ENCODE data around the gene PRKAR2B. TPM values are rescaled to one million over a fixed set of nuclear protein-coding genes. Genes with fewer than 3 reads are reported as not detected.
"Not testable (repeated sequence)": the region's sequence is repeated elsewhere in the genome, so short reads cannot be mapped to it uniquely, and the experiment has no call there.

PRKAR2B gene
- total RNA-seq, 1 donor, result 13.5 TPM

DNA sequence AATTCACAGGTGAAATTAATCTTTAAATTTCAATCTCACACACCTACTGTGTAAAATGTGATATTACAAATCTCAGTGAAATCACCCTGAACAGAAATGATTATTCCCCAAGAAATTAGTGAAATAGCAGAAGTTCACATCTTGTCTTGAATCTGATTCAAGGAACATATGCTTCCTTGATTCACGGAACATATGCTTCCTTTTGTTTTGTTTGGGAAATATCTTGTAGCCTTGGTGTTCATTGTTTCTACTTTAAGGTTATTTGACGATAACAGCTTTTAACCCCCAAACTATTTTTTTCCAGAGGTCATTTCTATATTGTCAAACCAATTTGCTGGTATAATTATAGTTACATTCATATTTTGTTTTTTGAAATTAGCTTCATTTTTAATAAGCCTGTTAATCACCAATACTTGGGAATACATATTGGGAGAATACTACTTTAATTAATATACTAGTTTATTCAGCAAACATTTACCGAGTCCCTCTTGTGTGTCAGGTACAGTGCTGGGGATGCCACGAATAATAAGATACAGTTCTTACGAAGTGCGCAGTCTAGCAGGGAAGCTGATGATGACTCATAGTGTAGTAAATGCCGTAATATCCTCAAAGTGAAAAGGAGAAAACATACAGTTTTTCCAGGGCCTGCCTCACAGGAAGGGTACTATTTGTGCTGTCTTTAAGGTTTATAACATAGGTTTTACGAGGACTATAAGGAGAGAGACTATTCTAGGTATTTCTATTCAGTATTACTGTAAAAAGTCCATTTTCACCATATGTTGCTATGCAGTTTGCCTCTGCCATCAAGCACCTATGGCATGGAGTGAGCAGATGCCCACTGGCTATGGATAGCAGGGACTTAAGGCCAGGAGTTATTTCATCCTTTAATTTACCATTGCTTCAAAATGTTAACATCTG is 32.5 kb downstream of the PRKAR2B start:
- DNase-seq (ENCODE audit: low read depth in 2 of 3, low spot score in 2 of 3), result peak in 2 of 3 donors; percentile 18 to 75

DNA sequence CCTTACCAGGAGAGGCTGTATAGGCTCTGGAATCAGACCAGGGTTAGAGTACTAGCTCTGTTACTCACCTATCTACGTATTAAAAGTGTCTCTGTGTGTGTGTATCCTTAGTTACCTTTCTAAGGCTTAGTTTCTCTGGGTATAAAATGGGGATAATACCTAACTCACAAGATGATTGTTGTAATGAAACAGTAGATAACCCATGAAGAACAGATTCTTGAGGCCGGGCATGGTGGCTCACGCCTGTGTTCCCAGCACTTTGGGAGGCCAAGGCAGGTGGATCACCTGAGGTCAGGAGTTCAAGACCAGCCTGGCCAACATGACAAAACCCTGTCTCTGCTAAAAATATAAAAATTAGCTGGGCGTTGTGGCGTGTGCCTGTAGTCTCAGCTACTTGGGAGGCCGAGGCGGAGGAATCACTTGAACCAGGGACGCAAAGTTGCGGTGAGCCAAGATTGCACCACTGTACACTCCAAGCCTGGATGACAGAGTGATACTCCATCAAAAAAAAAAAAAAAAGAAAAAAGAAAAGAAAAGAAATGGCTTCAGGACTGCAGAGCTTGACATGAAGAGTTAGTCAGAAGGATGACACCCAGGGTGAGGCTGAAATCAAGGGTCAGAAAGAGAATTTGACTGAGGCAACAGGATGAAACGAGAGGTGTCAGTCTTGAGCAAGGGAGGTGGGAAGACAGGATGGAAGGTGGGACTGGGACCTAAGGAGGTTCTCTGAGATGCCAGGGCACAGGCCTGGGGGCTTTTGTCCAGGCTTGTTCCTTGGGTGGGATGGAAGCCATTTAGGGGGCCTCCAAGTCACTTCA is 33.4 kb downstream of the PRKAR2B start:
- no peak for DNase-seq (ENCODE audit: low read depth in 2 of 3, low spot score in 2 of 3)

DNA sequence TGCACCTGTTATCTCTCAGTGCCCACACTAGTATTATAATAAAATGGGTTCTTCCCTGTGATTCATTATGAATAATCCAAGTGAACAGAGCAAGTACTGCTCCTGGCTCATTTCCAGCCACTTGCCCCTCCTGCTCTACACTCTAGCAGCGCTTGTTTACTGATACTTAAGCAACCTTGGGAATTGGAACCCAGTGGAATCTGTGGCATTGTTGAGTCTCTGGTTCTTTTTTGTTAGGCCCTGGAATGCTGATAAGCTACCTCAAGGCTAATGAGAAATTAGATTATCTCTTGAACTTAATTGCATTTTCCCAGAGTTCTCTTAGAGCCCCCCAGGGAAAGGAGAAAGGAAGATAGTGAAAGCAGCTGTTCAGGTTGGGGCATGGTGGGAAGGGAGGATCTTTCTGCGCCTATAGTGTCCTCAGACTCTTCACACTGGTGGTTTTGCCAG is 34.0 kb downstream of the PRKAR2B start:
- no peak for DNase-seq (ENCODE audit: low read depth in 2 of 3, low spot score in 2 of 3)

DNA sequence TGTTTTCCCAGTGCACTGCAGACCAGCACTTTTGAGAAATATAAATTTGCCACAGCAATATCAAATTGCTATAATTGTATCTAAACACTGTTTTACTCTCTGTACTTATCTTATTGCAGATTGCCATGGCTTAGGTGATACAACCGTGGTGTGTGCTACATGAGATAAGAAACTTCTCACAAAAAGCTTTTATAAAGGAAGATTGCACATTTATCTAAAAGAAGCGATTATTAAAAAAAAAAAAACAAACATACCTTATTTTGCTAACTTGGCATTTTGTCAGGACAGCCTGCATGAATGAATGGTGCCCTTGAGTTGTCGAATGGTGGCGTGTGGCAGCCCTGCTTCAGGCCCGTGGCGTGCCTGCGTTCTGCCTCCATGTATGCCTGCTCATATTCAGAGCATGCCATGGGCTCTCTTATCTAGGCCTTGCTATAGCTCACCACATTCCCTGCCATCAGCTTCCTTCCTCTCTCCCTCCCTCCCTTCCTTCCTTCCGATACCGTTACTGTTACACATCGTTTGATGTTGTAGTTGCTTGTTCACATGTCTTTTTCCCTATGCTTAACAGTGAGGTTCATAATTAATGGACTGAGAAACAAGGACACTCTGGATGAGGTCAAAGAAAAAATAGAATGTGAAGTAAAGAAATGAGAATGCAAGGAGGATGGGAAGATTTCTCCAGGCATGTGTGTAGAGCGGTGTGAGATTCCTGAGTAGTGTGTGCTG is 34.9 kb downstream of the PRKAR2B start:
- DNase-seq (ENCODE audit: low read depth in 2 of 3, low spot score in 2 of 3), result peak in 1 of 3 donors; percentile 29

DNA sequence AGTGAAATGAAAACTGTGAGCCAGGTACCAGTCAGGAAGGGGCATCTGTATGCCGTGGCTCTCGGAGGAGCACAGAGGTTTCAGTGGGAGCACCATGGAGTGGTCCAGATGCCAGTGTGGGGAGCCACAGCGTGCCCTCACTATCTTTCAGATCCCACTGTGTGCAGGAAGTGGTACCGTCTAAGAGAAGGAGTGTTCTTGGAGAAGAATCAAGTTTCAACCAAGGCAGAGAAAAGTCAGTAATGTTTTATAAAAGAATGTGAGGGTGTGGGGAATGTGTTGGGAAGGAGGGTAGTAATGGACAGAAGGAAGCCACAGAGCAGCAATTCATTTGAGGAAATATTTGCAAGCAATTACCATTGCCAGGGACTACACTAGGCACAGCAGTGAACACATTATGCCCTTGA is 35.6 kb downstream of the PRKAR2B start:
- no peak for DNase-seq (ENCODE audit: low read depth in 2 of 3, low spot score in 2 of 3)

DNA sequence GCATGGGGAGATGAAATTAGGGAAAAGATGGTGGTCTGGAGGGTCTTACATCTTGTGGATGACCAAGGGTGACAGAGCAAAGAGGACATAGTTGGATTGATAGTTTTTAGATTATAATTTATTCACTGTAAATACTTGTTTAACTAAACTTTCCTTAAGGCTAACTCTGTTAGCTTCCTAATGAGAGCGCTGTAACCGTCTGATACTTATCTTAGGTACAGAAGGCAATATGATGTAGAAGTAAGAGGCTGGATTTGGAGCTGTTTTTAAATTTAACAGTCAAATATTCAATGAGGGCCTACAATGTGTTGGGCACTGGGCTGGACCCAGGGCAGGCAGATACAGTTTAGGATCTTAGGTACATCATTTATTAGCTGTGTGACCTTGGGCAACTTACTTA is 36.0 kb downstream of the PRKAR2B start:
- no peak for DNase-seq (ENCODE audit: low read depth in 2 of 3, low spot score in 2 of 3)

DNA sequence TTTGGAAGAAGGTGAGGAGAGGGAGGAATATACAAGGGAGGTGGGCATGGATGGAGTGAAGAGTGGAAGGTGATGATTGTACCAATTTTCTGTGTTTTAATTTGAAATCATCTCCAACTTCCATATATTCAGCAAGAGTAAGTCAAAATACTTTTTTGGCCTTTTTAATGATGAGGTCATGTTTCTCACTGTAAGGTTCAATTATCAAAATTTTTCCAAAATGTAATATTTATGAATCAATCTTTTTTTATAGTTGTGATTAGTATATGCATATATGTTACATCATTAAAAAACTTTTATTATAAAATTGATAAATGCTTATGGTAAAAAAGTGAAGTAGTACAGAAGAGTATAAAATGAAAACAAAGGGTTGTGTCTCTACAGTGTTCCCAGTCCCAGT is 40.7 kb downstream of the PRKAR2B start:
- no peak for DNase-seq (ENCODE audit: low read depth in 2 of 3, low spot score in 2 of 3)

DNA sequence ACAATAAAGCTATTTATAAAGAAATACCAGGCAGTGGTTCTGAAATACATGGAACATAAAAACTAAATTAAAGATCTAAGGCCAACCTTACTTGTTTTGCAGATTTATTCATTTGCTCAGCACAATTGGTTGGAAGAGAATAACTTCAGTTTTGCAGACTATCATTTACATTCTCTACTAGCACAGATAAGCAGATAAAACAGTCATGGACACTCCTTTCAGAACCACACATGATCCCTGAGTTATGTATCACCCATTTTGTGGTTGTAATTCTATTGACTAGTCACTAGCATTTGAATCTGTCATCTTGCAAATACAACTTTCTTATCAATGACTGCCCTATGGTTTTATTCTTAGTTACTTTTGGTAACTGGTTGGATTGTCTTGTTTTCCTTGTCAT is 45.1 kb downstream of the PRKAR2B start:
- no peak for DNase-seq (ENCODE audit: low read depth in 2 of 3, low spot score in 2 of 3)

DNA sequence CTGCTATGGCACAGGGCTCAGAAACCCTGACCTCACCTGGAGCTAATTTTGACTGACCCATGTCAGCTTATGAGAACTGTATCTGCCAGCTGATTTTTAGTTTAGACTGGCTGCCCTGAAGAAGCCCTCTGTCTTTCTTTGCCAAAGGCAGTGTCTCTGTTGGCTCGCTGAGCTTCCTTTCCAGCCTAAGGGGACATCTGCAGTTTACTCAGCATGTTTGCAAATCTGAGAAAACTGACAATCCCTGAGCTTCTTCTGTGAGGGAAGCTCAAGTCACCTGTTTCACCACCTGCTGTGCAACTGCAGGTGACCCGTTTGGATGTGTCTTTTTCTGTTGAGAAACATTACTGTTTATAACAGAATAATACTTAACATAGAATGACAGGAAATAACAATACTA is 46.0 kb downstream of the PRKAR2B start:
- DNase-seq (ENCODE audit: low read depth in 2 of 3, low spot score in 2 of 3), result no peak

DNA sequence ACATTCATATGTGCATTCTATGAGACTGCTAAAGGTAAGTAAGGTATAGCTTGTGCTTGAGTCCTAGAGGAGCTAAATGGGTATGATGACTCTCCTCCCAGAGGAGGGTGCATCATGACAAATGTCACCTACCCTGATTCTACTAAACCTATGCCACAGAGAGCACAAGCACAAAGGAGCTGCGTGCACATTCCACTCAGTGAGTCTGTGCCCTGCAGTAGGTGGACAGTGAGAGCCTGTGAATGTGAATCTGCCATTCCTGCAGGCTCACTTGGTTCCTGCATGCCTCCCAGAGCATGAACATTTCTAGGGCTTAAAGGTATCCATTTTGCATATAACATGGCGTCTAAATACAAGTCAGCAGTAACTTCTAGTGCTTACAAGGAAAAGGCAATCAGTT is 46.8 kb downstream of the PRKAR2B start:
- no peak for DNase-seq (ENCODE audit: low read depth in 2 of 3, low spot score in 2 of 3)

DNA sequence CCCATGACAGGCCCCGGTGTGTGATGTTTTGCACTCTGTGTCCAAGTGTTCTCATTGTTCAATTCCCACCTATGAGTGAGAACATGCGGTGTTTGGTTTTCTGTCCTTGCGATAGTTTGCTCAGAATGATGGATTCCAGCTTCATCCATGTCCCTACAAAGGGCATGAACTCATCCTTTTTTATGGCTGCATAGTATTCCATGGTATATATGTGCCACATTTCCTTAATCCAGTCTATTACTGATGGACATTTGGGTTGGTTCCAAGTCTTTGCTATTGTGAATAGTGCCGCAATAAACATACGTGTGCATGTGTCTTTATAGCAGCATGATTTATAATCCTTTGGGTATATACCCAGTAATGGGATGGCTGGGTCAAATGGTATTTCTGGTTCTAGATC is 49.2 kb downstream of the PRKAR2B start:
- not testable (repeated sequence) for DNase-seq (ENCODE audit: low read depth in 2 of 3, low spot score in 2 of 3)

DNA sequence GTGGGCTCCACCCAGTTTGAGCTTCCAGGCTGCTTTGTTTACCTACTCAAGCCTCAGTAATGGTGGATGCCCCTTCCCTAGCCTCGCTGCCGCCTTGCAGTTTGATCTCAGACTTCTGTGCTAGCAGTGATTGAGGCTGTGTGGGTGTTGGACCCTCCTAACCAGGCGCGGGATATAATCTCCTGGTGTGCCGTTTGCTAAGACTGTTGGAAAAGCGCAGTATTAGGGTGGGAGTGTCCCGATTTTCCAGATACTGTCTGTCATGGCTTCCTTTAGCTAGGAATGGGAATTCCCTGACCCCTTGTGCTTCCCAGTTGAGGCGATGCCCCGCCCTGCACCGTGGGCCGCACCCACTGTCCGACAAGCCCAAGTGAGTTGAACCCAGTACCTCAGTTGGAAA is 54.6 kb downstream of the PRKAR2B start:
- DNase-seq (ENCODE audit: low read depth in 2 of 3, low spot score in 2 of 3), result not testable (repeated sequence)

DNA sequence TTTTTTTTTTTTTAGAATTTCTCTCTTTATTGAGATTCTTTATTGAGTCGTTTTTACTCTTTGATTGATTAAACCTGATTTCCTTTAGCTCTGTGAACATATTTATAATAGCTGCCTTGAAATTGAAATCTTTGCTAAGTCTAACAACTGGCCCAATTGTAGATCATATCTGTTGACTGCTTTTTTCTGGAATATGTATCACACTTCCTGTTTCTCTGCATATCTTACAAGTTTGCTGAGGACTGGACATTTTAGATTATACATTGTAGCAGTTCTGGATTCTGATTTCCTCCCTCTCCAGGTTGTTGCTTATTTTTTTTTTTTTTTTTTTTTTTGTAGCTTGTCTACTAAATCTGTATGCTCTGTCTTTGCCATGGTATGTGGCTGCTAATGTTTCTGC is 56.3 kb downstream of the PRKAR2B start:
- no peak for DNase-seq (ENCODE audit: low read depth in 2 of 3, low spot score in 2 of 3)

DNA sequence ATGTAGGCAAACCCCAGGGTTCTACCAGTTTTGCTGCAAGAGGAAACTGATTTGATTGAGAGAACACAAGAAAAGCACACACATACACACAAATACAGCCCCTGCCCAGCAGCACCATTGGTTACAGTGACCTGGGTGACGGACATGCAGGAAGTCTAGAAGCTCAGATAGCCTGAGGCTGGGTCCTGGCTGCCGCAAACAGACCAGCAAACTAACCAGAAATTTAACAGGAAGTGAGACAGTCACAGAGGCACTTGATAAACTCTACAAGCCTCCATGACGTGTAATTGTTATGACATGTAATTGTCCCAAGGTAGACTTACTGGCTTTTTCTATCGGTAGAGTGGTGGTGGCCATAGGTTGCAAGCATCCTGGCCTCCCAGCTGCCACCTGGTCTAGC is 58.9 kb downstream of the PRKAR2B start:
- peak in 2 of 3 donors; percentile 56 to 88 for DNase-seq (ENCODE audit: low read depth in 2 of 3, low spot score in 2 of 3)

DNA sequence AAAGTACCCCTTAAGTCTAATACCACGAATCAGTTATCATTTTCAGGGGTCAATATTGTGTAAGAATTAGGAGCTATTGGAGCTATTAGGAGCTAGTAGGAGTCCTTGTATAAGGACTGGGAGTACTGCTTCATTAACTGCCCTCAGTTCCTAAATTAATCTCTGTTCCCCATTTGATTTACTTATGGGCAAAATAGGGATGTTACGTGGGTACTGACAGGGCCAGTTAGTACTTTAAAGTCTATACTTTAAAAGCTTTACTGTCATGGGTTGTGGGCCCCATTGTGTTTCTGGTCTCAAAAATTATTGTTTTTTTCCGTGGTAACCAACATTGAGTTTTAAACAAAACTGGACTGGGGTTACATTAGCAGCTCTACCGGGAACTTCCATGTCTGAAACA is 60.3 kb downstream of the PRKAR2B start:
- DNase-seq (ENCODE audit: low read depth in 2 of 3, low spot score in 2 of 3), result peak in 1 of 3 donors; percentile 29

DNA sequence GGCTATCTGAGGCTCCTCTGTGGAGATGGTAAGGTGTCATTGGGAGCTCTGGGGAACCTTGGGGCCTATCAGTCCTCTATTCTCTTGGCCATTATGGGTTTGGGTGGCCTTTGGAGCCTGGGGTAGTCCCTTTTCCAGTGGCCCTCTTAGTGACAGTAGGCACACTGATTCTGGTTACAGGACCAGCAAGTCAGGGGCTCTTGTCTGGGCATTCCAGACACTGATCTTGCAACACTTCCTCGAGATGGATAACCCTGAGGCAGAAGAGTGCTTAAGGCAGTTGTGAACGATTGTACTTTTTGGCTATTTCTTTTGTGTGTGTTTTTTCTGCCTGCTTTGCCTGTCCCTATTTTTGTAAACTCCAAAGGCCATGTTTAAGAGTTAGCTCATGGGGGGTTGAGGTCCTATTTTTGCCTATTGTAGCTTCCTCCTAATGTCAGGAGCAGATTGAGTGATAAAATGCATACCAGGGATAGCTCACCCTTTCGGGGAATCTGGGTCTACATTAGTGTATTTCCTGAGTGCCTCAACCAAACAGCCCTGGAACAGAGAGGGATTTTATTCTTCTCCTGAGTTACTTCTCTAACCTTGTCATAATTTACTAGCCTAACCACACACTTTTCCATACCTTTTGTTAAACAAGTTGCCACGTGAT is 61.2 kb downstream of the PRKAR2B start:
- DNase-seq (ENCODE audit: low read depth in 2 of 3, low spot score in 2 of 3), result no peak

DNA sequence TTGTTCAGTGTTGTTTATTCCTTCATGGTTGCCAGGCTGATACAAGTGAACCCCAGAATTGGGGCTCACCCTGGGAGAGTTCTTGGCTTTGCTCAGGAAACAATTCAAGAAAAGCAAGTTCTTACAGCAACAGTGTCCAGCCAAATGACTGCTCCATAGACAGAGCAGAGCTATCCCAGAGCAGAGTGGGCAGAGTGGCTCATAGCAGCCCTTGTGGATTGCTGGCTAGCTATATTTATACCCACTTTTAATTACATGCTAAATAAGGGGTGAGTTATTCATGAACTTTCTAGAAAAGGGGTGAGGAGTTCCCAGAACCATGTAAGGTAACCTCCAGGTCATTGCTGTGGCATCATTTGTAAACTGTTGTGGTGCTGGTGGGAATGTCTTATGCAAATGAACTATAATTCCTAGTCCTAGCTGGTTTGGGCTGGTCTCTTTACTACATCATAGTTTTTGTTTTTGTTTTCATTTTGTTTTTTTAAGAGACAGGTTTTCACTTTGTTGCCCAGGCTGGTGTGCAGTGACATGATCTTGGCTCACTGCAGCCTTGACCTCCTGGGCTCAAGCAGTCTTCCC is 64.4 kb downstream of the PRKAR2B start:
- no peak for DNase-seq (ENCODE audit: low read depth in 2 of 3, low spot score in 2 of 3)

DNA sequence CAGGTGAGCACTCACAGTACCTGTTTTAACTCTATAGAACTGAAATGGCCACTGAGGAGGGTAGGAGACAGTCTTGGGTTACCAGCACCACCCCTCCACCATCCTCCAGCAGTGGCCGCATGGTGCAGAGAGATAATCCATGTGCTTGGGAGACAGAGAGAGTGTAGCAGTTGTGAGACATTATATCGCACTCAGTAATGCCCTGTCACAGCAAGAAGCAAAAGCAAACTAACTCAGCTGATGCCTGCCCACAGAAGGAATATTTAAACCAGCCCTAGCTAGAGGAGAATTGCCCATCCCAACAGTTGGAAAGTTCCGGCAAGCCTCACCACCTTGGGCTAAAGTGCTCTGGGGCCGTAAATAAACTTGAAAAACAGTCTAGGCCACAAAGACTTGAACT is 65.5 kb downstream of the PRKAR2B start:
- no peak for DNase-seq (ENCODE audit: low read depth in 2 of 3, low spot score in 2 of 3)

DNA sequence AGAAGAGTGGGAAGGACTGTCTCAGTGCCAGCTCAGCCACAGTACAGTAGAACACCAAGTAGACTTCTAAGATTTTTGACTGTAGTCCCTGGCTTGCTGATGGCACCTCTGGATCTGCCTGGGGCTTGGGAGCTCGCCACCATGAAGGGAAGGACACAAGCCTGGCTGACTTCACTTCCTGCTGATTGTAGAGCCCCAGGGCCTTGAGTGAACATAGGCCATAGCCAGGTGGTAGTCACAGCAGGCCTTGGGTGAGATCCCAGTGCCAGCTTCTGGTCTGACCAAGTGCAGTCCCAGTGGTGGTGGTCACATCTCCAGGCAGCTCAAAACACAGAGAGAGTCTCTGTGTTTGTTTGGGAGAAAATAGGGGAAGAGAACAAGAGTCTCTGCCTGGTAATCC is 66.7 kb downstream of the PRKAR2B start:
- DNase-seq (ENCODE audit: low read depth in 2 of 3, low spot score in 2 of 3), result no peak

DNA sequence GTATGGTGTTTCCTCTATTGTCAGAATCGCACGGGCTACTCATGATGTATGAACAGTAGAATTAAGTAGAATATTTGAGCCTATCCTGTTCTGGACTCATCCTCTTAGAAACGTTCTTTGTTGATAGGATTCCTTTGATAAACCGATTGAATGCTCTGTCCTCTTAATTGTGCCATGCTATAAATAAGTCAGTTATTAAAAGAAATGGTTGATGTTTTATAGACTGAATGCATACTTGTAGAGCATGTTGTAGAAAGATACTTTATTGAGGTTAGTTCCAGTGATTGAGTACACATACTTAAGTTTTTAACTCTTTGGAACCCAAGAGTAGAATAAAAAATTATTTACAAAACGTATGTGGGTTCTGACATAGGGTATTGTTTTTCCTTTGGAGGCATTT is 69.4 kb downstream of the PRKAR2B start:
- DNase-seq (ENCODE audit: low read depth in 2 of 3, low spot score in 2 of 3), result no peak
